NCI-H1436 treated with DMSO at 0.1 percent for 48 hours (cell line): Measurements from ENCODE around the gene RNPS1.
"Not testable (repeated sequence)": the region's sequence is repeated elsewhere in the genome, so short reads cannot be mapped to it uniquely, and the experiment has no call there.

ENCODE experiments used
- DNase-seq: peaks from one replicate; lab custom pipeline; 2025; lab: John Stamatoyannopoulos, UW

Gene RNPS1

DNA sequence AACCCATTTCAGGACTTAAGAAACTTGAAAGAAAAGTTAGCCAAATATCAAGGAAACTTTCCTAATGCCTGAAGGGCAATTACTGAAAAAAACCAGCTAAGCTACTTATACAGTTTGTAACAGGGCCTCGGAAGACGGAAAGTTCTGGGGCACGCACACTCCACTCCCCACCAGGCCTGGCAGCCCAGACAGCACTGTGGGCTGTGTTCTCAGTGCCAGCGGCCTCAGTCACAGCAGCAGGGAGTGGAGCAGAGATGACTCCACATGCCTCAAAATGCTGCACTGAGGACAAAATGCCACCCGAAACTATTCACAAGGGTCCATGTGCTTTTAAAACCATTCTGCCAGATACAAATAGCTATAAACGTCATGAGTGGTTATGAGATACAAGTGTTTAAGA lies 10.2 kb downstream of the RNPS1 start:
- DNase-seq = no peak

DNA sequence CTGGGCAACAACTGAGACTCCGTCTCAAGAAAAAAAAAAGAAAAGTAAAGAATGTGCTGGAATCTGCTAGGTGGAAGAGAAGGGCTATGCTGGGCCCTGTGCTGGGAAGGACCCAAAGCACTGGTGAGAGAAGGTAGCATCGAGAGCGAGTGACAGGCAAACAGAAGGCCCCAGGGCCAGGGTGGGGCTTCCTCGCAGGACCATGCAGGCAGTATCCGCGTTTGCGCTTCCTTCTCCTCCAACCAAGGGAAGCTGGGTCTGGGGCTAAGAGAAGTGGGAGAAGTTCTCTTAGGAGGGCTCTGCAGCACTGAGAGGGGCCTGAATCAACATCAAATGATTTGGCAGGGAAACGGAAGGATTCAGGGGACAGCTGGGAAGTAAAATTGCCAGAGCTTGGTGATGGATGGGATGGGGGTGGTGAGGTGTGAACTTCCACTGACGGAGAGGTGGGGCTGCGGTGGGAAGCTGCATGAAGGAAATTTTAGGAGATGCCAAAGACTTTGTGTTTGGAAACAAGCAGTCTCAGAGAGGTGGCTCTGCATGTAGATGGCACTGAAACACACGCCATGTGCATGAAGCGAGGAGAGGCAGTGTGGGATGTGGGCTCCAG lies 11.3 kb downstream of the RNPS1 start:
- DNase-seq = no peak

DNA sequence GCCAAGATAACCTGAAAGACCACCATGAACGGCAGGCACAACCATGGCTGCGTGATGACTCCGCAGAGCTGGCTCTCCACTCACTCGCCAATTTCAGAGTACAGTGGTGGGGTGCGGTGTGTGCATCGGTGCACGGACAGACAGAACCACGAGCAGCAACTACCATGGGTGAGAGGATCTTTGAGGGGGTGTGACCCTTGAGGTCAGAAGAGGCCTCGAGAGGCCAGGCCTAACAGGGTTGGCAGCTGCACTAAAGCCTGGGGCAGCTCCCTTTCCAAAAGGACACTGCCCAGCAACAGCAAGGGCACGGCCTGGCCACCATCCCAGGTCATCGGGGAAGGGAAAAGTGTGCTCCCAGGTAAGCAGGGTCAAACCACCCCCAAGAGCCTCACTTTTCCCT lies 14.6 kb downstream of the RNPS1 start:
- DNase-seq = no peak

DNA sequence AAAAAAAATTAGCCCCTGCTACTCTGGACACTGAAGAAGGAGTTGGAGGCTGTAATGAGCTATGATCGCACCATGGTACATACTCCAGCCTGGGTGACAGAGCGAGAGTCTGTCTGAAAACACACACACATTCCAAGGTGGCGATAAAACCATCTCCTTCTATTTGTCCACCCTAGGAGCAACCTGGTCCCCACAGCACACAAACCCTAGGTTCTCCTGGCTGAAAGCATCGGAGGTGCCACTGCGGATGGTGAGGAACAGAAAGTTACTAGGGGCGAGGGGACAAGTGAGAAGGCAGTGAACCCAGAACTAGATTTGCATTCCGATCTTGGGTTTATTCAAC lies 15.1 kb downstream of the RNPS1 start:
- no peak for DNase-seq

DNA sequence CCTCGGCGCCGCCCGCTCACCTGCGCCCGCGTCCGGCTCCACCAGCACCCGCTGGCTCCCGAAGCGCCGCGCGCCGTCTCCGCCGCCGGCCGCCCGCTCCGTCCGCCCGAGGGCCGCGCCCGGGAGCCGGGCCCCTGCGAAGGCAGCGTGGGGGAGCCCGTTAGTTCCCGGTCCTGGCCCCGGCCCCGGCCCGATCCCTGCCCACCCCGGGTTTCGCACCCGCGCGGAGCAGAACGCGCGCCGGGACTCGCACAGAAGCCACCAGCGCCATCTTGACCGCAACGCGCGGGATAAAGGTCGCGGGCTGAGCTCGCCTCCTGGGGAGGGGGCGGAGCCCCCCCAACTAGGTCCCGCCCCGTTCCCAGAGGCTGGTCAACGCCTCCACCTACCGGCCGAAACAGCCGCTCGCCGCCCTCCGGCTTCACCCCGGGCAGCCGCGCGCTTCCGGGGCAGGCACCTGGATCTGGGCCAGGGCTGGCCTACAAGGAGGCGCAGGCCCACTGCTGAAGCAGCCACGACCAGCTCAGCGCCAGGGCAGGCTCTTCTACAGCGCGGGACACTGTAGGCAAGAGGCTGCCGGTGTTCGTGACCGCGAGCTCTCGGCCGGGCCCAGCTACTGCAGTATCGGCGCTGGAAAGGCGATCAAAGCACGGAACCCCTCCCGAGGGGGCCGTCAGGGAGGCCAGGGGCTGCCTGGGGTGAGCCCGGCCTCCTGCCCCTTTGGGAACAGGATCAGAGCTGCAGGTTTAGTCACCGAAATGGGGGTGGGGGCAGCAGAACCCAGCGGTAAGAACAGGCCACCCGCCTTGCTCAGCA lies 16.4 kb downstream of the RNPS1 start, which contains the start of gene ECI1:
Gene ECI1, minus strand, starts transcription at position 292 of the 816 bp plus-strand sequence. Its CDS starts 21 bp downstream, at position 271.
- peak; percentile 53 for DNase-seq

DNA sequence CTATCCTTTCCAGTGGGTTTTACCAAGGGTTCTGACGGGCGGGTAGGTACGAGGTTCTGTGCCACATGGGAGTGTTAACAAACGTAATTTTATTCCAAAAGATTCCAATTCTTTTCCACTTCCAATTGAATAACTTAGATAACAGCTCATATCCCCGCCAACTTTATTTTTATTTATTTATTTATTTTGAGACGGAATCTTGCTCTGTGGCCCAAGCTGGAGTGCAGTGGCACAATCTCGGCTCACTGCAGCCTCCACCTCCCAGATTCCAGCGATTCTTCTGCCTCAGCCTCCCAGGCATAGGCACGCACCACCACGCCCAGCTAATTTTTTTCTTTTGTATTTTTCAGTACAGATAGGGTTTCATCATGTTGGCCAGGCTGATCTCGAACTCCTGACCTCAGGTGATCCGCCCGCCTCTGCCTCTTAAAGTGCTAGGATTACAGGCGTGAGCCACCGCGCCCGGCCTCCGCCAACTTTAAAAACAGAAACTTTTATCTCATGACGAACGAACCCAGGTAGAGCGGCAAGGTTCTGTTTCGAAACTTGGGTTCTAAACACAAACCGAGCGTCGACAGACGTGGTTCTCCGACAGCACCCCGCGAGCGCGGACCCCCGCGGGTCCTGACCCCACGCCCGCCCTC lies 17.2 kb downstream of the RNPS1 start:
- DNase-seq = no peak

DNA sequence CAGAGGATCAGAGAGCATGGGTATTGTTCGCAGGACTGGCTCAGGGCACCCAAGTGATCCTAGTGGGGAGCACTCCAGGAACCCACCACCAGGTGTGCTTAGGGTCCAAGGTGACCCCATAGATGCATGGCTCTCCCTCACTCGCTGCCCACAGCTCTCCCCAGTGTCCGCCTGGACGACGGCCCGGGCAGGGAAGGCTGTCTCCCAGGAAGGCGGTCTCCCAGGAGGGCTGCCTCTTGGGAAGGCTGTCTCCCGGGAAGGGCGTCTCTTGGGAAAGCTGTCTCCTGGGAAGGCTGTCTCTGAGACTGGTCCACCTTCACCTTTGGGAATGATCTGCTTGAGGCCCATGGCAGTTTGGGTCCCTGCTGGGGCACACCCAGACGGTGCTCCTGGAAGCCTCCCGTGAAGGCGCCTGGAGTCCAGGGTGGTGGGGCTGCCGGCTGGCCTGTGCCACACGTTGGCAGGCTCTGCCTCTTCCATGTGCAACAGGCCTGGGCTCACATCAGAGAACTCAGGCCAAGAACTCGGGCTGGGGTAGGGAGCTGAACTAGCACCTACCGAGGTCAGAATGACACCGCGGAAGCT lies 21.5 kb downstream of the RNPS1 start:
- no peak for DNase-seq

DNA sequence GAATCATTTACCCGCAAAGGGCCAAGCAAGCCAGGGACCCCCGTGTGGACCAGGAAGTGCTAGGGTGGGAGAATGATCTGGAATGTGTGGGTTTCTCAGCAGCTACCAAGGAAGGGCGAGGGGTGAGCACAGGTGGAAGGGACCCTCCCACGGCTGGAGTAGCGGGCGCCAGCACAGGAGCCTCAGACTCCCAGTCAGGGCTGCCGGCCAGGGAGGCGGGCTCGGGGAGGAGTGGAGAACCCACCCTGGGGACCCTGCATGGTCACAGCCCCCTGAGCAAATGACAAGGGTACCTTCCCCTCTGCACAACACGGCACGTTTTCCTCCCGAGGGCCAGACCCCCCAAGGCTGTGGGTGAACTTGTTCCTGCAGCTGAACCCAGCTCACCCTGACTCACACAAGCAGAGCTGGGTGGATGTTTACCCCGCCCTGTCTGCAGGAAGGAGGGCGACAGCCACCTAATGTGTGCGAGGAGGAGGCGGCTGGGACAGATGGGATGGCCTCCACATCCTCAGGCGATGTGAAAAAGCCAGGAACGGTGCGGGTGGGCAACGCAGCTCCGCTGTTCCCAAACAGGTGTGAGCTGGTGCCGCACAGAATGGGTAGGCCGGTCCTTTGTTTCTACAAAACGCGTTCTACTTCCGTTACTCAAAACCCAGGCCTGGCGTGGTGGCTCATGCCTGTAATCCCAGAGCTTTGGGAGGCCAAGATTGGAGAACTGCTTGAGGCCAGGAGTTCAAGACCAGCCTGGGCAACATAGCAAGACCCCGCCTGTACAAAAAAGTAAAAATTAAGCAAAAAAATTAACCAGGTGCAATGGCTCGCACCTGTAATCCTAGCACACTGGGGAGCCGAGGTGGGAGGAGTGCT lies 22.8 kb downstream of the RNPS1 start:
- DNase-seq = no peak

DNA sequence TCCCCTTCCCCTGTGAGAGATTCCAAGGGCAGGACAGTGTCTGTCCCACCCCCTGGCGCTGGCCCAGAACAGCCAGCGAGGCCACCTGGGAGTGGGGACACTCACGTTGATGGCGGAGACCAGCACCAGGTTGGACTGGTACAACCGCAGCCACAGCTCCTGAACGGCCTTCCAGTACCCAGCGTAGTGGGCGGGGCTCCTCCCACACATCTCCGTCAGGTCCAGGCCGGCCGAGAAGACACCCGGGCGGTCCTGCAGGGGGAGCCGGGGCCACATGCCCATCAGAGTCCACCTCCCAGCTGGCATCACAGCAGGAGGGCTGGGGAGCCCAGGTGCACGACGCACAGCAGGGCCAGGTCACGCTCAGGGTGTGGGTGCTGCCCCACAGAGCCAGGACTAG lies 23.6 kb downstream of the RNPS1 start:
- DNase-seq = no peak

DNA sequence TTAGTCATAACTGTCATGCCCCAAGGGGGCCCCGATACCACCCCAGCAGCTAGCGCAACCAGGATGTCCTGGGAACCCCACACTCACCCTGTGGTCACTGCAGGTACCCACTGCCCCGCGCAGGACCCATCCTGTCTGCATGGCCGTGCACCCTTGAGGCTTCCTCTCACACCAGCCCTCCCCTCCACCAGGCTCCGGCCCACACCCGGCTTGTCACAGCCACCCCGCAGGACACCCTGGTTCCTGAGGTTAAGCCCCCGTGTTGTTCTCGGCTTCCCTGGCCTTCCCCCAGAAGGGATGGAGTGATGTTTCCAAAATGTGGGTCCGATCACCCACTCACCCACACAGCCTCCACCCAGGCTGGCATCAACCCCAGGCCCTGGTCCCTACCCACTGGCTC lies 24.1 kb downstream of the RNPS1 start:
- no peak for DNase-seq

DNA sequence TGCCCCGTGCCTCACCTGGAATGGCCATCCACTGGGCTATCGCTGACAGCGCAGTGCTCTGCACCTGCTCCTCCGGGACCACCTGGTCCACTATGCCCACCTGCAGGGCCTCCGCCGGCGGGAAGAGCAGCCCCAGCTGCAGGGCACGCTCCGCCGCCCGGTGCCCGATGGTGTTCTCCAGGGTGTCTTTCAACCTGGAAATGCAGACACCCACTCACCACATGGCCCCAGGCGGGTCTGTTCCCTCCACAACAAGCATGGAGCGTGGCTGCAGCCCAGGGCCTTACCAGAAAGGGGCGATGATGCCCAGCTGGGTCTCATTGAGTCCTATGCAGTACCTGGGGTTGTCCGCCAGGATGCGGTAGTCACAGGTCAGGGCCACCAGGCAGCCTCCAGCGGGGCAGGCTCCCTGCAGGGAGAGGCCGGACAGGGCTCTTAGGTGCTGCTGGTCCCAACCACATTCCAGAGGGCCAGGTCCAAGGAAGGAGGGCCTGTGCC lies 24.8 kb downstream of the RNPS1 start:
- DNase-seq = no peak

DNA sequence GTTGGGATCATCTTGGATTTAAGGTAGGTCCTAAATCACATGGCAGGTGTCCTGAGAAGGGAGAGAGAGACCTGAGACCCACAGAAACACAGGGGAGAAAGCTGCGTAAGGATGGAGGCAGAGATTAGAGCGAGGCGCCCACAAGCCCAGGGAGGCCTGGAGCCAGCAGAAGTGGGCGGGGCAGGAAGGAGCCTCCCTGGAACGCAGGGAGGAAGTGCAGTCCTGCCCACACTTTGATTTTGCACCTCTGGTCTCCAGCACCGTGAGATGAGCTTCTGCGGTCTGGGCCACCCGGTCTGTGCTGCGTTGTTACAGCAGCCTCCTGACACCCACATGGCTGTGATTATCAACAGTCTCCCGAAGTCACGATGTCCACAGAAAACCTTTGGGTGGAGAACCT lies 25.3 kb downstream of the RNPS1 start:
- DNase-seq = no peak

DNA sequence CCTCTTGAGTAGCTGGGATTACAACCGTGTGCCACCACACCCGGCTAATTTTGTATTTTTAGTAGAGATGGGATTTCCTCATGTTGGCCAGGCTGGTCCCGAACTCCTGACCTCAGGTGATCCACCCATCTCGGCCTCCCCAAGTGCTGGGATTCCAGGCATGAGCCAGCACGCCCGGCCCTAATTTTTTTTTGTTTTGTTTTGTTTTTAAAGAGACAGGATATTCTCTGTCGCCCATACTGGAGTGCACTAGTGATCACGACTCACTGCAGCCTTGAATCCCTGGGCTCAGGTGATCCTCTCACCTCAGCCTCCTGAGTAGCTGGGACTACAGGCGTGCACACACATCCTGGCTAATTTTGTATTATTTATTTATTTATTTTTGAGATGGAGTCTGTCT lies 27.6 kb downstream of the RNPS1 start:
- DNase-seq = not testable (repeated sequence)

DNA sequence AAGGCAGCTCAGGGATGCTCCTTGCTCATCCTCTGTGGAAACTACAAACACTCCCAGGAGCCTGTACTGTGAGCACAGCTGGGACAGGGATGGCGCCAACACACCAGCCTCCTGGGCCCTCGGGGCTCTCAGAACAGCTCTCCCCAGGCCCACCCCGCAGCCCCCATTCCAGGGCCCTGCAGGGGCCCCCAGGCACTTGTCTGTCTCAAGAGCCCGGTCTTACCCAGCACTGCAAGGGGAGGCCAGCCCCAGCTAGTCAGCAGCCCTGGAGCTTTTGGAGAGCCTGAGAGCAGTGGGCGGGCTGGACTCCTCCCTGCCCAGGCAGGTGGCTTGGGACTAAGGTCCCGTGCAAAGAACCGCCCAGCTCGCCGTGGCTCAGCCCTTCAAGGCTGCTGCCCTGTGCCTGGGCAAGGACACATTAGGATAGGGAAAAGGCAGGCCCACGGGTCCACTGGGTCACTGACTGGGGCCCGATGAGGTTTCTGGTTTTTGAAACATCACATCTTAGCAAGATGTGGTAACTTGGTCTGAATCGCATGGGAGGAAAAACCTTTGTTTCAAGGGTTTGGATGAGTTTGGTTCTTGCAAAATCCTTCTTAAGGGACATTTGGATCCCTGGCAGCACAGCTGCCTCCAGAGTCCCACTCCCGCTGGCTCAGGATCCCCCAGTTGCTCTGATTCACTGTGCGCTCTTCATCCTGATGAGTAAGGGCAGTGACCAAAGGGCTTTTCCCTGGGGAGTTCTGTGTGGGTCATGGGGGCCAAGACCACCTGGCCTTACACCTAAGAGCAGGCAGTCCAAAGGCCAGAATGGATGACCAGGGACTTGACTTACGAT lies 28.9 kb downstream of the RNPS1 start:
- no peak for DNase-seq

DNA sequence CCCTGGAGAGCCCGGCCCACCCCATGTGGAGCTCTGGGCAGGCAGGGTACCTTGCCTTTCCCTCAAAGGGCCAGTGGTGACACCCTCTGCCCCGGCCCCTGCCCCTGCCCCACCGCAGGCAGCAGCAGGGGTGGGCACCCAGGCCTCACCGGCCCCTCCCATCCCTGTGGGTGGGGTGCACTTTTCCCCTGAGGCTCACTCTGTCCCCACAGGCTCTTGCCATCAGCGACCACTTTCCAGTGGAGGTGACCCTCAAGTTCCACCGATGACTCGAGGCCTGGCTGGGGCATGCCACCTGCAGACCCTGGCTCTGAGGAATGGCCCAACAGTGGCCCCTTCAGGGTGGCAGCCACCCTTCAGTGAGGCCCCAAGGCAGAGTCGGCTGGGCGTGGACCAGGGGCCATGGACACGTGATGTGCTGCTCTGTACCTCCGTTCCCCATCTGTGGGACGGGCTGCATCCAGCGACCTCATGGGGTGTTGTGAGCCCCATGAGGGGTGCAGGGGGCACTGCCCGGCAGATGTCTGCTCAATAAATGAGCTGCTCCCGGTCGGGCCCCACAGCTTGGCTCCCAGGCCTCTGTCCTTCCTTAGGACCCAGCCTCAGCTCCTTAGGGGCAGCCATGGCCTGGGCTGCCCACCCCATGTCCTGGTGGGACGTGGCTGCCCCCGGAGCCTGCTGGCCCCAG lies 29.6 kb downstream of the RNPS1 start:
- DNase-seq = no peak

DNA sequence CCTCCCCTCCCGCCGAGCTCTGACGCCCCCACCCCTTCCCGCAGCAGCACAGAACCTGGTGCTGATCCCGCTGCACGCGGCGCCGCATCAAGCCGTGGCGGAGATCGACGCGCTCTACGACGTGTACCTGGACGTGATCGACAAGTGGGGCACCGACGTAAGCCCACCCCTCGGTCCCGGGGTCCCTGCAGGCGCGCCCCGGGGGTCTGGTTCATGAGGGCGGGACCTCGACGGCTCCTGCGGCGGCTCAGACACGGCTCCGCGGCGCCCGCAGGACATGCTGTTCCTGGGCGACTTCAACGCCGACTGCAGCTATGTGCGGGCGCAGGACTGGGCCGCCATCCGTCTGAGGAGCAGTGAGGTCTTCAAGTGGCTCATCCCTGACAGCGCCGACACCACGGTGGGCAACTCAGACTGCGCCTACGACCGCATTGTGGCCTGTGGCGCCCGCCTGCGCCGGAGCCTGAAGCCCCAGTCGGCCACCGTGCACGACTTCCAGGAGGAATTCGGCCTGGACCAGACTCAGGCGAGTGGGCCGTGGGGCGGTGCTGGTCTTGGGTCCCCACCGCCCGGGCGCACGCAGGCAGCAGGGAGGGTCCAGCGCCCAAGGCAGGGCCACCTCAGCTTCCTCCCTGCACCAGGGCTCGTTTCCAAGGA lies 30.3 kb downstream of the RNPS1 start:
- DNase-seq = no peak

DNA sequence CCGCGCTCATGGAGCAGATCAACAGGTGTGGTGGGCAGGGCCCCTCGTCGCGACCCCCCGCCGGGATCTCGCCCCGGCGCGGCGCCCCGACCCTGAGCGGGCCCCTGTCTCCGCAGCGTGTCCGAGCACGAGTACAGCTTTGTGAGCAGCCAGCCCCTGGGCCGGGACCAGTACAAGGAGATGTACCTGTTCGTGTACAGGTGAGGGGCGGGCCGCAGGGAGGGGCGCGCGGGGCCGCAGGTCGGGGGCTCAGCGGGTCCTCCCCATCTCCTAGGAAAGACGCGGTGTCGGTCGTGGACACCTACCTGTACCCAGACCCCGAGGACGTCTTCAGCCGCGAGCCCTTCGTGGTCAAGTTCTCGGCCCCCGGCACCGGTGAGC lies 30.8 kb downstream of the RNPS1 start:
- no peak for DNase-seq

DNA sequence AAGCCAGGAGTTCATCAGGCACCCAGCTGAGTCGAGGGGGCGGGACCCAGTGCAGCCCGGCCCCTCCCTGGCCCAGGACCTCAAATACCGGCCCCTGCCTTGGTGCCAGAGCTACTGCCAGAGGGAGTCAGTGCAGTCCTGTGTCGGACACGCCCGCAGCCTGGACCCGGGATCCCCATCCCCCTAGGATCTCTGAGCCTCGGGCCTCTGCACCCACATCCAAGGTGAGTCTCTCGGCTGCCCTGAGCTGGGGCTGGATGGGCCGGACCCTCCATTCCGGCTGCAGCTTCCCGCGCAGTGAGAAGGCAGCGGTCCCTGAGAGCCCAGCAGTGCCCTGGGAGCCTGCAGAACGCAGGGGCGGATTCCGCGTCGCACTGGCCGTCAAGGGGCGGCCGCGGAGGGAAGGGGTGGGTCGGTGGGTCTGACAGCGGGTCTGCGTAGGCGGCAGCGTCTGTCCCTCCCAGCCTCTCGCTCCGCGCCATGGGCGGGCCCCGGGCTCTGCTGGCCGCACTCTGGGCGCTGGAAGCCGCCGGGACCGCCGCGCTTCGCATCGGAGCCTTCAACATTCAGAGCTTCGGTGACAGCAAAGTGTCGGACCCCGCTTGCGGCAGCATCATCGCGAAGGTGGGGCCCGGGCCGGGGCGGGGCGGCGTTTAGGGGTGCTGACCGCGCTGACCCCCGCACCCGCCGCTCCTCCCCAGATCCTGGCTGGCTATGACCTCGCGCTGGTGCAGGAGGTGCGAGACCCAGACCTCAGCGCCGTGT lies 31.4 kb downstream of the RNPS1 start, which contains the start of gene DNASE1L2:
Gene DNASE1L2, plus strand, starts transcription at position 108 of the 765 bp plus-strand sequence. Its CDS starts 373 bp downstream, at position 481.
- DNase-seq = no peak
